Stimulated activated CD8-positive, alpha-beta memory T cell treated with anti-CD3 and anti-CD28 coated beads, Interleukin-2, amount 100 ng/mL, for 48 hours (primary cell): ENCODE data around the gene ESRRG.
"Not testable (repeated sequence)": the region's sequence is repeated elsewhere in the genome, so short reads cannot be mapped to it uniquely, and the experiment has no call there.

Experiments
- DNase-seq, 2 donors: peaks; one replicate each; pipeline ENCODE4 v3.0.0-alpha.2; 2020; ENCODE audit warnings: low read depth in 2 of 2

ESRRG gene

GRCh38 chr1:216563087-216563486 is 160.1 kb downstream of the ESRRG start:
- no peak for DNase-seq

GRCh38 chr1:216562383-216562782 is 160.8 kb downstream of the ESRRG start:
- DNase-seq = no peak

- no peak for DNase-seq
Observed at GRCh38 chr1:216560527-216560926, 162.7 kb downstream of the ESRRG start.

GRCh38 chr1:216559359-216559758 is 163.9 kb downstream of the ESRRG start:
- no peak for DNase-seq

GRCh38 chr1:216555653-216556052 is 167.6 kb downstream of the ESRRG start:
- DNase-seq = no peak

GRCh38 chr1:216554934-216555333 is 168.3 kb downstream of the ESRRG start:
- no peak for DNase-seq

- no peak for DNase-seq
Observed at GRCh38 chr1:216553766-216554165, 169.5 kb downstream of the ESRRG start.

GRCh38 chr1:216553040-216553439 is 170.2 kb downstream of the ESRRG start:
- no peak for DNase-seq

GRCh38 chr1:216549796-216550195 is 173.4 kb downstream of the ESRRG start:
- no peak for DNase-seq

- no peak for DNase-seq
Observed at GRCh38 chr1:216542741-216543140, 180.5 kb downstream of the ESRRG start.

GRCh38 chr1:216542263-216542662 is 181.0 kb downstream of the ESRRG start:
- DNase-seq = no peak

- no peak for DNase-seq
Observed at GRCh38 chr1:216535751-216536150, 187.5 kb downstream of the ESRRG start.

GRCh38 chr1:216535059-216535458 is 188.2 kb downstream of the ESRRG start:
- no peak for DNase-seq

GRCh38 chr1:216533776-216534175 is 189.5 kb downstream of the ESRRG start:
- DNase-seq = no peak

- DNase-seq = no peak
Observed at GRCh38 chr1:216532251-216532798, 190.9 kb downstream of the ESRRG start.

GRCh38 chr1:216531263-216532239 is 191.7 kb downstream of the ESRRG start:
- DNase-seq = no peak

- not testable (repeated sequence) for DNase-seq
Observed at GRCh38 chr1:216529851-216530250, 193.4 kb downstream of the ESRRG start.

- DNase-seq = no peak
Observed at GRCh38 chr1:216528816-216529215, 194.4 kb downstream of the ESRRG start.

- DNase-seq = no peak
Observed at GRCh38 chr1:216523449-216524190, 199.6 kb downstream of the ESRRG start.

- no peak for DNase-seq
Observed at GRCh38 chr1:216523043-216523442, 200.2 kb downstream of the ESRRG start.

GRCh38 chr1:216521477-216521876 is 201.8 kb downstream of the ESRRG start:
- DNase-seq = no peak

- DNase-seq = no peak
Observed at GRCh38 chr1:216518844-216519627, 204.2 kb downstream of the ESRRG start.
